ENCODE results near the gene ZNF579.
"Not testable (repeated sequence)": the region's sequence is repeated elsewhere in the genome, so short reads cannot be mapped to it uniquely, and the experiment has no call there.

Gene ZNF579

GRCh38 chr19:55536951-55537740 is 43.5 kb downstream of the ZNF579 start, which contains the start of gene SBK2:
TSS of gene SBK2 (minus strand) at chr19:55537133. CDS start at chr19:55536294, 839 bp downstream.
- peak; percentile 31 for DNase-seq

DNA sequence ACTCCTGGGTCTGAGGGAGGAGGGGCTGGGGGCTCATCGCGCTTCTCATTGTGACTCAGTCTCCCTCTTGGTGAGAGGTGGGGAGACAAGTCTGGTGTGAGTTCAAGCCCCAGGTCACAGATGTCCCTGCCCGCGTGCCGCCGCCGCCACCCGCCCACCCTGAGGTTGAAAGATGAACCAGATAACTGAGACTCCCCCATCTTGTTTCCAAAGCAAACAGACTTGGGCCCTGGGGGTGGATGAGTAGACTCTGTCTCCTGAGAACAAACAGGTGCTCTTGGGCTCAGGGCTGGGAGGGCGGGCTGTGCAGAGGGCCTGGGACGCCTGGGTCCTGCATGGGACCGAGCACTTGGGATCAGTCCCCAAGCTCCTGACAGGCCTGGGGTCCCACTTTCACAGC is 44.3 kb downstream of the ZNF579 start:
- DNase-seq: no peak

DNA sequence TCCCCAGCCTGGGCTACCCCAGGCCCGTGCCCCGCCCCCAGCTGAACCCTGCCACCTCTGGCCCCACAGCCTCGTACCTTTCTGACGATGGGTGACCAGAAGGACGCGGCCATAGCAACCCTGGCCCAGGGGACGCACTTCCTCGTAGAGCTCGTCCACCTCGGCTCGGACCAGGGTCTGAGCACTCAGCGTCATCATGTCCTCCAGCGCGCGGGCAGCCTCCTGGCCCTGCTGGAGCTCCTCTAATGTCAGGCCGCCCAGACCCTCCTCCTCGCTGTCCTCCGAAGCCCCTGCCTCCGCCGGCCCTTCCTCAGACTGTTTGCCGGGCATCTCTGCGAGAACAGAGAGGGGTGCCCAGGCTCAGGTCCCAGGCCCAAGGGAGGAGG is 44.7 kb downstream of the ZNF579 start:
- DNase-seq: no peak

DNA sequence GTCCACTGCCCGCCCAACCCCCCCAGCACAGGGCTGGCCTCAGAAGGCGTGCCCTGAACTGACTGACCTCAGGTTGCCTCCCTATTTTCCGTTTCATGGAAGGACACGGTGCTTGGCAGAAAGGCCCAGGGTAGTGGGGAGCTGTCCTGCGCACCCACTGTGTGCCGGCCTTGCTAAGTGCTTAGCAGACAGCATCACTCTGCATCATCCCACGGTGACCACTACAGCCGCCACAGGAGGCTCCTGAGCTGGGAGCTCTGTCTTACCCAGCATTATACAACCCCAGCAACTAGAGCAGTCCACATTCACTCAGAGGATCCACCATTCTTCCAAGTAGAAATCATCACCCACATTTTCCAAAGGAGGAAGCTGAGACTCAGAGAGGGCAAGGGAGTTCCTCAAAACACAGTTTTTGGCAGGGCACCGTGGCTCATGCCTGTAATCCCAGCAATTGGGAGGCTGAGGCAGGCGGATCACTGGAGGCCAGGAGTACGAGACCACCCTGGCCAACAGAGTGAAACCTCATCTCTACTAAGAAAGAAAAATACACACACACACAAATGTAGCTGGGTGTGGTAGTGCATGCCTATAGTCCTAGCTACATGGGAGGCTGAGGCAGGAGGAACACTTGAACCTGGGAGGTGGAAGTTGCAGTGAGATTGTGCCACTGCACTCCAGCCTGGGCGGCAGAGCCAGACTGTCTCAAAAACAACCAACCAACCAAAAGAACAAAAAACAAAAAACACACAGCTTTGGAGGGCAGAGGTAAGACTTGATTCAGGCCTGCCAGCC is 45.3 kb downstream of the ZNF579 start:
- no peak for DNase-seq

- DNase-seq: not testable (repeated sequence)
These were observed 46.4 kb downstream of the ZNF579 start for GRCh38 chr19:55534280-55534679.

DNA sequence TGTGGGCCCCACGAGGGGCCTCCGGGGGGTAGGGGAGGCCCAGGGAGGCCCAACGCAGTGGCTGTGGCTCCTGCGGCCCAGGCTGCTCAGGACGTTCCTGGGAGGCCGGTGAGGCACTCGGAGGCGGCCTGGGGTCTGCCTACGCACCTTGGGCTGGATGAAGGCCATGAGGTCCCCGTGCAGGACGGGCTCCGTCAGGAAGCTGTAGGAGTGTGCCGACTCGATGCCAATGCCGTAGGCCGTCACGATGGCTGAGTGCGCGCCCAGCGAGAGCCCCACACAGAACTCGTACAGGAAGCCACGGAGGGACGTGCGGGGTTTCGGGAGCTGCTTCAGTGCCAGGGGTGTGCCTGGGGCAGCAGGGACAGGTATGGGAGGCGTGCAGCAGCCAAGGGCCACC is 49.7 kb downstream of the ZNF579 start:
- DNase-seq: no peak

DNA sequence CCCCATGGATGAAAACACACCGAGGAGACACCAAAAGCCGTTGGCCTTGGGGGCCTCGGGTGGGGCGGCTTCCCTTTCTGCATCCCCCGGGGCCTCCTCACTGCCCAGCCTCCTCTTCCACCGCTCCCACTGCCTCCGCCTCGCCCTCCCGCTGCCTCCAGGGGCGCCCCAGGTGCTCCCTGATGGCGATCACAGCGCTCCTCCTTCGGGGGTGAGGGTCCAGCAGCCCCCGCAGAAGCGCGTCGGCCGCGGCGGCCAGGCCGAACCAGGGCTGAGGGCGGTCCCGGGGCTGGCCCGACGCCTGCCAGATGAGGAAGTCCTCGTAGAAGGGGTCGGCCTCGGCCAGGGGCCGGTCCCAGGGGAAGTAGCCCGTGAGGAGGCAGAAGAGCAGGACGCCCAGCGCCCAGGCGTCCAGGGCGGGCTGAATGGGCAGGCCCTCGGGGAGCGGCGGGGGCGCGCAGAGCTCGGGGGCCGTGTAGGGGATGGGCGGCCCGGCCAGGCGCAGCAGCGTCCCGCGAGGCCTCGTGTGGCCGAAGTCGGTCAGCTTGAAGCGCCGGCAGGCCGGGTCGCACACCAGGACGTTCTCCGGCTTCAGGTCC is 50.9 kb downstream of the ZNF579 start:
- DNase-seq: no peak

- DNase-seq: no peak
These were observed 52.4 kb downstream of the ZNF579 start for GRCh38 chr19:55528030-55528803.

DNA sequence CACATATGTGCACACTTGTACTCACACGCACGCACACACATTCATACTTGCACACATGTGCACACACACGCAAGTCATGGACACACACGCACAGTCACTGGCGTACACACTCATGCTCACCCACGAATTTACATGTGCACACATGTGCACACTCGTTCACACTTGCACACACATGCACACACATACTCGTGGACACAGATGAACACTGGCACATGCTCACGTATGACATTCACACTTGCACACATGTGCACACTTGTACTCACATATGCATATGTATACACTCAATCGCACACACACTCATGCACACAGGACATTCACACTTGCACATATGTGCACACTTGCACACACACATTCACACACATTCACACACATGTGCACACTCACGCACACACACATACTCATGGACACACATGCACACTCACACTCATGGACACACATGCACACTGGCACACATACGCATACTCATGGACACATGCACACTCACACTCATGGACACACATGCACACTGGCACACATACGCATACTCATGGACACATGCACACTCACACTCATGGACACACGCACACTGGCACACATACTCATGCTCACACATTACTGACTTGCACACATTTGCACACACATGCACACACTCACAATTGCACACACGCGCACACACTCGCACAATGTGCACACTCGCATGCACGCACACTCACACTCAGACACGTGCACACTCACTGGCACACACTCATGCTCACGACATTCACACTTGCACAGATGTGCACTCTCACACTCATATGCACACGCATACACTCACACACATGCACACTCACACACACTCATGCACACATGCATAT is 53.2 kb downstream of the ZNF579 start:
- no peak for DNase-seq
